ENCODE measurements around the gene CHRNB1. TPM values are rescaled to one million over a fixed set of nuclear protein-coding genes. Genes with fewer than 3 reads are reported as not detected.

CHRNB1 gene
- total RNA-seq, 1 donor from 2014 or later, result 9.6 TPM

GRCh38 chr17:7414837-7415236, 30.0 kb upstream of the CHRNB1 start:
- no peak for DNase-seq (ENCODE audit: extremely low read depth, low read depth, low spot score)

GRCh38 chr17:7415784-7416183, 29.1 kb upstream of the CHRNB1 start:
- DNase-seq (ENCODE audit: extremely low read depth, low read depth, low spot score), result no peak

GRCh38 chr17:7416323-7416722, 28.5 kb upstream of the CHRNB1 start:
- no peak for DNase-seq (ENCODE audit: extremely low read depth, low read depth, low spot score)

- DNase-seq (ENCODE audit: extremely low read depth, low read depth, low spot score), result no peak
These were observed 27.7 kb upstream of the CHRNB1 start for GRCh38 chr17:7417056-7417655.

- DNase-seq (ENCODE audit: extremely low read depth, low read depth, low spot score), result no peak
These were observed 26.2 kb upstream of the CHRNB1 start for GRCh38 chr17:7418472-7419152.

GRCh38 chr17:7419819-7420610, 24.8 kb upstream of the CHRNB1 start, which contains the start of gene SPEM1:
TSS of gene SPEM1 (plus strand) at chr17:7420324. CDS start at chr17:7420385, 61 bp downstream.
- no peak for DNase-seq (ENCODE audit: extremely low read depth, low read depth, low spot score)

GRCh38 chr17:7421186-7421585, 23.7 kb upstream of the CHRNB1 start:
- no peak for DNase-seq (ENCODE audit: extremely low read depth, low read depth, low spot score)

GRCh38 chr17:7423679-7424078, 21.2 kb upstream of the CHRNB1 start:
- no peak for DNase-seq (ENCODE audit: extremely low read depth, low read depth, low spot score)

GRCh38 chr17:7425316-7425715, 19.5 kb upstream of the CHRNB1 start, which contains the start of gene SPEM2:
TSS of gene SPEM2 (plus strand) at chr17:7425616. CDS start at chr17:7425689, 73 bp downstream.
- DNase-seq (ENCODE audit: extremely low read depth, low read depth, low spot score), result no peak

GRCh38 chr17:7425756-7426155, 19.1 kb upstream of the CHRNB1 start:
- DNase-seq (ENCODE audit: extremely low read depth, low read depth, low spot score), result no peak

GRCh38 chr17:7426203-7426863, 18.5 kb upstream of the CHRNB1 start:
- no peak for DNase-seq (ENCODE audit: extremely low read depth, low read depth, low spot score)

GRCh38 chr17:7426896-7427489, 17.9 kb upstream of the CHRNB1 start:
- no peak for DNase-seq (ENCODE audit: extremely low read depth, low read depth, low spot score)

GRCh38 chr17:7427549-7427948, 17.3 kb upstream of the CHRNB1 start:
- no peak for DNase-seq (ENCODE audit: extremely low read depth, low read depth, low spot score)

- no peak for DNase-seq (ENCODE audit: extremely low read depth, low read depth, low spot score)
These were observed 16.3 kb upstream of the CHRNB1 start, which contains the start of gene SPEM3 for GRCh38 chr17:7428557-7428956. TSS of gene SPEM3 (plus strand) at chr17:7428857. CDS start at chr17:7428903, 46 bp downstream.

GRCh38 chr17:7429722-7430121, 15.1 kb upstream of the CHRNB1 start:
- DNase-seq (ENCODE audit: extremely low read depth, low read depth, low spot score), result no peak

- no peak for DNase-seq (ENCODE audit: extremely low read depth, low read depth, low spot score)
These were observed 13.6 kb upstream of the CHRNB1 start for GRCh38 chr17:7431231-7431630.

GRCh38 chr17:7432296-7432695, 12.6 kb upstream of the CHRNB1 start:
- DNase-seq (ENCODE audit: extremely low read depth, low read depth, low spot score), result no peak

- DNase-seq (ENCODE audit: extremely low read depth, low read depth, low spot score), result no peak
These were observed 8.9 kb upstream of the CHRNB1 start for GRCh38 chr17:7435676-7436555.

- no peak for DNase-seq (ENCODE audit: extremely low read depth, low read depth, low spot score)
These were observed 8.1 kb upstream of the CHRNB1 start for GRCh38 chr17:7436556-7437368.
